Loucy (cell line): ENCODE results near the gene NARS2.

Experiments used
- H2AFZ ChIP-seq: fragments of 200-600 bp; sonication (generic); 2 replicates; pipeline ENCODE4 v1.6.0; 2016; ENCODE audit warnings: antibody characterized with exemption, mild to moderate bottlenecking, low read length, moderate library complexity
- H3F3A ChIP-seq: fragments of 200-600 bp; 2 replicates; pipeline ENCODE4 v1.6.0; 2016; ENCODE audit warnings: antibody characterized with exemption, low read depth, mild to moderate bottlenecking
- H3K27me3 ChIP-seq: fragments of 200-600 bp; sonication (generic); 2 replicates; pipeline ENCODE4 v1.6.1; 2014; ENCODE audit warnings: low read length, mild to moderate bottlenecking; ENCODE audit not compliant: insufficient read depth, poor library complexity, severe bottlenecking
- H3K36me3 ChIP-seq: fragments of 200-600 bp; sonication (generic); 2 replicates; pipeline ENCODE4 v1.6.1; 2016; ENCODE audit warnings: low read length; ENCODE audit not compliant: insufficient read depth
- H3K4me1 ChIP-seq: fragments of 200-600 bp; sonication (generic); 2 replicates; pipeline ENCODE4 v1.5.1; 2014; ENCODE audit warnings: low read length, mild to moderate bottlenecking; ENCODE audit not compliant: insufficient read depth, poor library complexity, severe bottlenecking
- H3K4me2 ChIP-seq: fragments of 200-600 bp; sonication (generic); 2 replicates; pipeline ENCODE4 v1.6.0; 2014; ENCODE audit warnings: antibody characterized with exemption, low read length, low read depth, mild to moderate bottlenecking; ENCODE audit not compliant: poor library complexity, severe bottlenecking
- H3K4me3 ChIP-seq: fragments of 200-600 bp; sonication (generic); 2 replicates; pipeline ENCODE4 v1.5.1; 2014; ENCODE audit warnings: low read length, mild to moderate bottlenecking, mixed read lengths; ENCODE audit not compliant: poor library complexity, severe bottlenecking
- H3K79me2 ChIP-seq: fragments of 200-600 bp; sonication (generic); 2 replicates; pipeline ENCODE4 v1.6.1; 2014; ENCODE audit warnings: low read length; ENCODE audit not compliant: insufficient read depth
- H3K9ac ChIP-seq: fragments of 200-600 bp; sonication (generic); 2 replicates; pipeline ENCODE4 v1.6.0; 2014; ENCODE audit warnings: mild to moderate bottlenecking, low read depth, low read length, moderate library complexity; ENCODE audit not compliant: poor library complexity, severe bottlenecking
- H3K9me2 ChIP-seq: fragments of 200-600 bp; sonication (generic); replicated peaks from 2 replicates; pipeline ENCODE4 v1.6.1; 2016; ENCODE audit warnings: low read depth, low read length, mixed read lengths
- H3K9me3 ChIP-seq: fragments of 200-600 bp; sonication (generic); 2 replicates; pipeline ENCODE4 v1.6.1; 2014; ENCODE audit warnings: mild to moderate bottlenecking, antibody characterized with exemption, low read length, low read depth; ENCODE audit not compliant: insufficient read depth
- H4K20me1 ChIP-seq: fragments of 200-600 bp; sonication (generic); 2 replicates; pipeline ENCODE4 v1.6.0; 2014; ENCODE audit warnings: antibody characterized with exemption, low read length, mild to moderate bottlenecking; ENCODE audit not compliant: insufficient read depth, poor library complexity, severe bottlenecking
- EZH2phosphoT487 ChIP-seq: fragments of 200-600 bp; IDR thresholded peaks from 2 replicates; pipeline ENCODE4 v1.6.1; 2018; ENCODE audit warnings: antibody characterized with exemption, mild to moderate bottlenecking, moderate library complexity, borderline replicate concordance
- TF ChIP-seq, protein P1 (sequence below): fragments of 200-600 bp; sonication (generic); conservative IDR thresholded peaks from 2 replicates; pipeline ENCODE4 v1.5.1; 2014; ENCODE audit warnings: mild to moderate bottlenecking, antibody characterized with exemption, low read length

The NARS2 gene

GRCh38 chr11:78492973-78493372, 81.7 kb downstream of the NARS2 start:
- H2AFZ ChIP-seq, result no peak overlapping the region
- H3K79me2 ChIP-seq, result no peaks in the 10 kb centered on the region
- H3K4me3 ChIP-seq, result no peak overlapping the region
- H3K4me2 ChIP-seq, result no peak overlapping the region
- H3F3A ChIP-seq, result no peaks in the 10 kb centered on the region
- no peaks in the 10 kb centered on the region for H4K20me1 ChIP-seq
- peaks cover 26% of the 10 kb centered on the region; the same call in 1 of the 2 replicates for H3K36me3 ChIP-seq
- no peaks in the 10 kb centered on the region for H3K9me3 ChIP-seq
- H3K9me2 ChIP-seq, result no peaks in the 10 kb centered on the region
- TF ChIP-seq, protein P1, sequence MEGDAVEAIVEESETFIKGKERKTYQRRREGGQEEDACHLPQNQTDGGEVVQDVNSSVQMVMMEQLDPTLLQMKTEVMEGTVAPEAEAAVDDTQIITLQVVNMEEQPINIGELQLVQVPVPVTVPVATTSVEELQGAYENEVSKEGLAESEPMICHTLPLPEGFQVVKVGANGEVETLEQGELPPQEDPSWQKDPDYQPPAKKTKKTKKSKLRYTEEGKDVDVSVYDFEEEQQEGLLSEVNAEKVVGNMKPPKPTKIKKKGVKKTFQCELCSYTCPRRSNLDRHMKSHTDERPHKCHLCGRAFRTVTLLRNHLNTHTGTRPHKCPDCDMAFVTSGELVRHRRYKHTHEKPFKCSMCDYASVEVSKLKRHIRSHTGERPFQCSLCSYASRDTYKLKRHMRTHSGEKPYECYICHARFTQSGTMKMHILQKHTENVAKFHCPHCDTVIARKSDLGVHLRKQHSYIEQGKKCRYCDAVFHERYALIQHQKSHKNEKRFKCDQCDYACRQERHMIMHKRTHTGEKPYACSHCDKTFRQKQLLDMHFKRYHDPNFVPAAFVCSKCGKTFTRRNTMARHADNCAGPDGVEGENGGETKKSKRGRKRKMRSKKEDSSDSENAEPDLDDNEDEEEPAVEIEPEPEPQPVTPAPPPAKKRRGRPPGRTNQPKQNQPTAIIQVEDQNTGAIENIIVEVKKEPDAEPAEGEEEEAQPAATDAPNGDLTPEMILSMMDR, result no peak
- no peak for TF ChIP-seq EZH2phosphoT487
- H3K27me3 ChIP-seq, result no peaks in the 10 kb centered on the region
- no peak overlapping the region for H3K9ac ChIP-seq
- no peaks in the 10 kb centered on the region for H3K4me1 ChIP-seq

DNA sequence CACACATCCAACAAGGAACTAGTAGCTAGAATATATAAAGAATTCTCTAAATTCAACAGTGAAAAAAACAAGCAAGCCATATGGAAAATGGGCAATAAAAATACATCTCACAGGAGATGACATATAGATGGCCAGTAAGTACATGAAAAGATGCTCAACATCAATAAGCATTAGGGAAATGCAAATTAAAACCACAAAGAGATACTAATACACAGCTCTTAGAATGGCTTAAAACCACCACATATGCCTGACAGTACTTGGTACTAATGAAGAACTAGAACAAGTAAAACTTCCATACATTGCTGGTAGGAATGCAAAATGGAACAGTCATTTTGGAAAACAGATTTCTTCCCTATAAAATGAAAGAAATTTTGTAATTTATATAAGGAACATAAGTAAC, 85.5 kb downstream of the NARS2 start:
- H3K9ac ChIP-seq, result no peak overlapping the region
- H3K4me3 ChIP-seq, result no peak overlapping the region
- H2AFZ ChIP-seq, result no peak overlapping the region
- H3K9me2 ChIP-seq, result no peaks in the 10 kb centered on the region
- no peaks in the 10 kb centered on the region for H3F3A ChIP-seq
- H3K9me3 ChIP-seq, result no peaks in the 10 kb centered on the region
- H3K79me2 ChIP-seq, result no peaks in the 10 kb centered on the region
- H3K4me1 ChIP-seq, result no peaks in the 10 kb centered on the region
- H3K36me3 ChIP-seq, result peaks cover 33% of the 10 kb centered on the region; the same call in 1 of the 2 replicates
- H3K4me2 ChIP-seq, result no peak overlapping the region
- TF ChIP-seq, protein P1, result no peak
- no peak for TF ChIP-seq EZH2phosphoT487
- no peaks in the 10 kb centered on the region for H4K20me1 ChIP-seq
- H3K27me3 ChIP-seq, result no peaks in the 10 kb centered on the region

GRCh38 chr11:78478536-78478935, 96.1 kb downstream of the NARS2 start:
- no peaks in the 10 kb centered on the region for H3K9me3 ChIP-seq
- no peak for TF ChIP-seq EZH2phosphoT487
- TF ChIP-seq, protein P1, result no peak
- no peaks in the 10 kb centered on the region for H3K27me3 ChIP-seq
- H2AFZ ChIP-seq, result no peak overlapping the region
- no peaks in the 10 kb centered on the region for H3K79me2 ChIP-seq
- H3K36me3 ChIP-seq, result peaks cover 24% of the 10 kb centered on the region
- H4K20me1 ChIP-seq, result peaks cover 3% of the 10 kb centered on the region
- H3K9me2 ChIP-seq, result no peaks in the 10 kb centered on the region
- no peaks in the 10 kb centered on the region for H3K4me1 ChIP-seq
- H3K4me3 ChIP-seq, result no peak overlapping the region
- no peaks in the 10 kb centered on the region for H3F3A ChIP-seq
- H3K4me2 ChIP-seq, result no peak overlapping the region
- no peak overlapping the region for H3K9ac ChIP-seq
